K562 (cell line): ENCODE results near the gene ENHO.

ENCODE experiments used
- NCOA1 ChIP-seq: fragments of 450-650 bp; IDR thresholded peaks from 2 replicates; pipeline ENCODE4 v1.6.1; 2016; ENCODE audit warnings: low read depth
- SREBF1 ChIP-seq: fragments of 150-350 bp; IDR thresholded peaks from 2 replicates; pipeline ENCODE4 v1.6.1; 2014; ENCODE audit warnings: antibody characterized with exemption, low read depth, low read length, borderline replicate concordance
- TF ChIP-seq, protein P1 (sequence below), 3 experiments: IDR thresholded peaks in 2 of 3; conservative IDR thresholded peaks in 1 of 3; 2 replicates each; pipeline ENCODE4 v1.5.1; 2011 to 2012; ENCODE audit warnings: low read length in 3 of 3, mild to moderate bottlenecking in 3 of 3, control low read depth in 2 of 3, improper control_type of control experiment in 1 of 3, inconsistent platforms in 1 of 3, low read depth in 1 of 3, mixed read lengths in 1 of 3, moderate library complexity in 1 of 3; ENCODE audit not compliant: insufficient read depth in 2 of 3
- TF ChIP-seq, protein P2 (sequence below): sonication (generic); formaldehyde crosslinking; IDR thresholded peaks from 2 replicates; pipeline ENCODE4 v1.9.0; 2022; ENCODE audit warnings: mild to moderate bottlenecking, missing genetic modification reagents

DNA sequence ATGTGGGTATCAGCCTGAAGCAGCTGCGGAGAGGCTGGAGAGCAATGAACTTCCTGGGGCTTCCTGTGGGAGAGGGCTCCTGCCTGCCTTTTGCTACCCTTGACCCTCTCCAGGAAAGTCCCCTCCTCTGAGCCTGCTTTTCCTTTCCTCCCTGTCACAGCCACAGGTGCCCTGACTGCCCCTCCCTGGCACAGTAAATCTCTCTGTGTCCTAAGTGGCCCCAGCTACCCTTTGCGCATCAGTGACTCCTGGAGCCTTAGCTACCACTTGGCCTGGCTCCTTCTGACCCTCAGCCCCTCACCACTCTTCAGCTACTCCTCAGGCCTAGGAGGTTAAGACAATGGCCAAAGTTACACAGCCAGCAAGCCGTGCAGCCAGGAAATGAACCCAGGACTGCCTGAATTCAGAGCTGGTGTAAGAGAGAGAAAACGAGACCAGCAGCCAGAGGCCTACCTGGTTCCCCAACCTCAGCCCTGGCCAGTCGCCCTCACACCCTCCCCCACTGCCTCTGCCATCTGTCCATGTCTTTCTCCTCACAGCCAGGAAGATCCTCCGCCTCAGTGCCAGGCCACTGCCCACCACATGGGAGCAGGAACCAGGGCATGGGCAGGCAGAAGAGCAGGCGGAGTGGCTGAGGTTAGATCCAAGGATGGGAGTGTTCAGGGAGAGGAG, 48.2 kb upstream of the ENHO start:
- no peak for TF ChIP-seq NCOA1
- TF ChIP-seq, protein P1, sequence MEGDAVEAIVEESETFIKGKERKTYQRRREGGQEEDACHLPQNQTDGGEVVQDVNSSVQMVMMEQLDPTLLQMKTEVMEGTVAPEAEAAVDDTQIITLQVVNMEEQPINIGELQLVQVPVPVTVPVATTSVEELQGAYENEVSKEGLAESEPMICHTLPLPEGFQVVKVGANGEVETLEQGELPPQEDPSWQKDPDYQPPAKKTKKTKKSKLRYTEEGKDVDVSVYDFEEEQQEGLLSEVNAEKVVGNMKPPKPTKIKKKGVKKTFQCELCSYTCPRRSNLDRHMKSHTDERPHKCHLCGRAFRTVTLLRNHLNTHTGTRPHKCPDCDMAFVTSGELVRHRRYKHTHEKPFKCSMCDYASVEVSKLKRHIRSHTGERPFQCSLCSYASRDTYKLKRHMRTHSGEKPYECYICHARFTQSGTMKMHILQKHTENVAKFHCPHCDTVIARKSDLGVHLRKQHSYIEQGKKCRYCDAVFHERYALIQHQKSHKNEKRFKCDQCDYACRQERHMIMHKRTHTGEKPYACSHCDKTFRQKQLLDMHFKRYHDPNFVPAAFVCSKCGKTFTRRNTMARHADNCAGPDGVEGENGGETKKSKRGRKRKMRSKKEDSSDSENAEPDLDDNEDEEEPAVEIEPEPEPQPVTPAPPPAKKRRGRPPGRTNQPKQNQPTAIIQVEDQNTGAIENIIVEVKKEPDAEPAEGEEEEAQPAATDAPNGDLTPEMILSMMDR (IDR thresholded peaks at IDR 0.05 in 2 of 3, conservative IDR thresholded peaks at IDR 0.05 in 1 of 3; ENCODE audit: insufficient read depth in 2 of 3, low read depth in 1 of 3, low read length in 3 of 3), result no peak
- TF ChIP-seq, protein P2, sequence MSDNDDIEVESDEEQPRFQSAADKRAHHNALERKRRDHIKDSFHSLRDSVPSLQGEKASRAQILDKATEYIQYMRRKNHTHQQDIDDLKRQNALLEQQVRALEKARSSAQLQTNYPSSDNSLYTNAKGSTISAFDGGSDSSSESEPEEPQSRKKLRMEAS (CRISPR knock-in tag), result no peak
- TF ChIP-seq SREBF1, result no peak
